WTC11 (cell line): ENCODE data around the gene ZSCAN10. TPM values are rescaled to one million over a fixed set of nuclear protein-coding genes. Genes with fewer than 3 reads are reported as not detected.
A peak's percentile ranks its signal among the peaks of the same experiment; 100 is the strongest.

ENCODE experiments used
- ATAC-seq: fragments of 200-7000 bp; cut with Tn5 transposase; 2 replicates; pipeline ENCODE4 v1.10.0; 2021; ENCODE audit warnings: mild to moderate bottlenecking, moderate library complexity
- CTCF ChIA-PET: fragments of 300-600 bp; sonication (Branson Sonifier 250); formaldehyde crosslinking; loops from one replicate; lab custom pipeline; 2021; ENCODE audit warnings: antibody characterized with exemption; lab: Charles Lee
- POLR2A ChIA-PET: fragments of 350-600 bp; sonication (Branson Sonifier 250); formaldehyde crosslinking; loops from one replicate; lab custom pipeline; 2021; ENCODE audit warnings: antibody characterized with exemption; lab: Charles Lee
- DNase-seq: peaks from one replicate; pipeline ENCODE4 v3.0.0; 2021; ENCODE audit warnings: low spot score
- H3K27ac Mint-ChIP-seq: 2 replicates; pipeline ENCODE4 v1.8.0; 2021; ENCODE audit warnings: mixed read lengths
- H3K27me3 Mint-ChIP-seq: 2 replicates; pipeline ENCODE4 v1.8.0; 2021; ENCODE audit warnings: low read depth, mild to moderate bottlenecking, moderate library complexity, mixed read lengths
- H3K36me3 Mint-ChIP-seq: 2 replicates; pipeline ENCODE4 v1.8.0; 2021; ENCODE audit warnings: mixed read lengths
- H3K4me1 Mint-ChIP-seq: 2 replicates; pipeline ENCODE4 v1.8.0; 2022; ENCODE audit warnings: mixed read lengths
- H3K4me3 Mint-ChIP-seq: 2 replicates; pipeline ENCODE4 v1.8.0; 2021; ENCODE audit warnings: mild to moderate bottlenecking, moderate library complexity, mixed read lengths
- H3K9me3 Mint-ChIP-seq: 2 replicates; pipeline ENCODE4 v1.8.0; 2021; ENCODE audit warnings: mixed read lengths
- ATF2 ChIP-seq: sonication (generic); formaldehyde crosslinking; IDR thresholded peaks from 2 replicates; pipeline ENCODE4 v1.8.1; 2022; ENCODE audit warnings: low read depth, missing genetic modification reagents, borderline replicate concordance
- CBFB ChIP-seq: sonication (generic); formaldehyde crosslinking; IDR thresholded peaks from 2 replicates; pipeline ENCODE4 v1.8.1; 2022; ENCODE audit warnings: mild to moderate bottlenecking, low read depth, missing genetic modification reagents
- CREM ChIP-seq: sonication (generic); formaldehyde crosslinking; IDR thresholded peaks from 2 replicates; pipeline ENCODE4 v1.8.1; 2022; ENCODE audit warnings: mild to moderate bottlenecking, missing genetic modification reagents, moderate library complexity
- FOXK1 ChIP-seq: sonication (generic); formaldehyde crosslinking; IDR thresholded peaks from 2 replicates; pipeline ENCODE4 v1.8.0; 2022; ENCODE audit warnings: mild to moderate bottlenecking, moderate library complexity, missing genetic modification reagents
- FOXP1 ChIP-seq: sonication (generic); formaldehyde crosslinking; IDR thresholded peaks from 2 replicates; pipeline ENCODE4 v1.8.0; 2022; ENCODE audit warnings: missing genetic modification reagents, mild to moderate bottlenecking, moderate library complexity, borderline replicate concordance
- HMGA2 ChIP-seq: fragments of 250-450 bp; sonication (Bioruptor Pico); IDR thresholded peaks from 2 replicates; pipeline ENCODE4 v1.4.0; 2021; ENCODE audit warnings: mild to moderate bottlenecking, moderate library complexity
- MYBL2 ChIP-seq: sonication (generic); formaldehyde crosslinking; IDR thresholded peaks from 2 replicates; pipeline ENCODE4 v1.8.1; 2023; ENCODE audit warnings: mild to moderate bottlenecking, moderate library complexity, missing genetic modification reagents
- NFYB ChIP-seq: sonication (generic); formaldehyde crosslinking; conservative IDR thresholded peaks from 2 replicates; pipeline ENCODE4 v1.8.0; 2022; ENCODE audit warnings: low read depth, missing genetic modification reagents
- RELA ChIP-seq: sonication (generic); formaldehyde crosslinking; IDR thresholded peaks from 2 replicates; pipeline ENCODE4 v1.8.1; 2022; ENCODE audit warnings: missing genetic modification reagents, mild to moderate bottlenecking, borderline replicate concordance
- SMAD4 ChIP-seq: sonication (generic); formaldehyde crosslinking; IDR thresholded peaks from 2 replicates; pipeline ENCODE4 v1.8.0; 2022; ENCODE audit warnings: mild to moderate bottlenecking, missing genetic modification reagents
- ZNF317 ChIP-seq: sonication (generic); formaldehyde crosslinking; IDR thresholded peaks from 2 replicates; pipeline ENCODE4 v1.8.1; 2023; ENCODE audit warnings: low read depth, mild to moderate bottlenecking, moderate library complexity, missing genetic modification reagents, borderline replicate concordance
- ZNF423 ChIP-seq: fragments of 250-450 bp; sonication (Bioruptor Pico); IDR thresholded peaks from 2 replicates; pipeline ENCODE4 v2.1.2; 2022; ENCODE audit warnings: mild to moderate bottlenecking, moderate library complexity
- ZNF425 ChIP-seq: fragments of 250-450 bp; sonication (Bioruptor Pico); conservative IDR thresholded peaks from 2 replicates; pipeline ENCODE4 v1.9.0; 2021; ENCODE audit warnings: mild to moderate bottlenecking
- total RNA-seq: library from RNA; stranded (reverse); gene quantifications from 3 replicates; pipeline ENCODE4 v1.2.3, GENCODE V29; 2021
- TF ChIP-seq, protein P1 (sequence below): fragments of 250-450 bp; sonication (Bioruptor Pico); IDR thresholded peaks from 2 replicates; pipeline ENCODE4 v1.9.0; 2021; ENCODE audit warnings: mild to moderate bottlenecking
- TF ChIP-seq, protein P2 (sequence below): sonication (generic); formaldehyde crosslinking; IDR thresholded peaks from 2 replicates; pipeline ENCODE4 v1.8.1; 2022; ENCODE audit warnings: low read depth, mild to moderate bottlenecking, moderate library complexity, missing genetic modification reagents, borderline replicate concordance
- TF ChIP-seq, protein P3 (sequence below): sonication (generic); formaldehyde crosslinking; IDR thresholded peaks from 2 replicates; pipeline ENCODE4 v1.8.1; 2023; ENCODE audit warnings: mild to moderate bottlenecking, missing genetic modification reagents, moderate library complexity

ZSCAN10 gene
- total RNA-seq, 1 experiment from 2014 or later = 263 TPM

DNA sequence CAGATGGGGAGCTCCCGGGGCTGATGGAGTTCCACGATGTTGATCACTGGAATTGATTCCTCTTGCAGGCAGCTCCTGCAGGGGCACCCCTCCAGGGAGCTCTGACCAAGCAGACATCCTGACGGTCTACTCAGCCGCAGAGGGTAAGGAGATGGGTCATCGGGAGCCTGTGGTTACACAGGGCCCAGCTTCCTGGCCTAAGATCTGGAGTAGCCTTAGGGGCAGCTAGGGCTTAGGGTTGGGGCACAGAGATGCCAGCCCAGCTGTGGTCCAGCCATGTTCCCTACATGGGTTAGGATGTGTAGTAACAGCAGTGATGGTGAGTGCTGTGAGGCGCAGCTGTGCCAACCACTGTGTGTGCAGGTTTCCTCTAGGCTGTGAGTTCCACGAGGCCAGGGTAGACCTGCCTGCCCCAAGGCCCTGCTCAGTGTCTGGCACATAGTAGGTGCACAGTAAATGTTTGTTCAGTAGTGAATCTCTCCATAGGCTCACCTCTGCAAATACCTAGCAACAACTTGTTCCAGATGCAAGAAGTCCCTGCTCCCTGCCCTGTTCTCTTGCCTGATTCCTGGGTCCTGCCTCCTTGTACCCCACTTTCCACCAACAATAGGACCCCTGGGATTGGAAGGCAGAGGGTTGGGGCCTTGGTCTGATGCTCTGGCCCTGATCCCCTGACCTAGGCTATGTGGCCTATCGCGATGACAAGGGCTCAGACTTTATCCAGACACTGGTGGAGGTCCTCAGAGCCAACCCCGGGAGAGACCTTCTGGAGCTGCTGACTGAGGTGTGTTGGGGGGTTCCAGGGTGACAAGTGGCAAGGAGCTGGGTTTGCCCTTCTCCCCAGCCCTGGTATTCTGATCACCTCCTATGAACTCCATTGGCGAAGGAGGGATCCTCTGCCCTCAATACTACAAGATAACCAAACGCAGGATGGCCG, 49.4 kb upstream of the ZSCAN10 start:
- CTCF ChIA-PET = interaction anchor here (1.0 to 4.7 kb wide), 25 partner anchors 12 to 178 kb away, joined by 3 to 75 read pairs (median 7); partner anchors contain the start of genes ZNF213 and ZSCAN10
- DNase-seq (no peak), ATAC-seq (no peak)
- Mint-ChIP-seq H3K4me1 (peaks cover 7% of the 10 kb centered on the region), H3K27me3 (peaks cover 25% of the 10 kb centered on the region), H3K27ac (no peak overlapping the region), H3K9me3 (no peaks in the 10 kb centered on the region), H3K4me3 (peak overlapping the region; percentile 89), H3K36me3 (no peaks in the 10 kb centered on the region)
- TF ChIP-seq ZNF317 (CRISPR knock-in tag) = no peak
- TF ChIP-seq NFYB (CRISPR knock-in tag) = no peak
- TF ChIP-seq, protein P1, sequence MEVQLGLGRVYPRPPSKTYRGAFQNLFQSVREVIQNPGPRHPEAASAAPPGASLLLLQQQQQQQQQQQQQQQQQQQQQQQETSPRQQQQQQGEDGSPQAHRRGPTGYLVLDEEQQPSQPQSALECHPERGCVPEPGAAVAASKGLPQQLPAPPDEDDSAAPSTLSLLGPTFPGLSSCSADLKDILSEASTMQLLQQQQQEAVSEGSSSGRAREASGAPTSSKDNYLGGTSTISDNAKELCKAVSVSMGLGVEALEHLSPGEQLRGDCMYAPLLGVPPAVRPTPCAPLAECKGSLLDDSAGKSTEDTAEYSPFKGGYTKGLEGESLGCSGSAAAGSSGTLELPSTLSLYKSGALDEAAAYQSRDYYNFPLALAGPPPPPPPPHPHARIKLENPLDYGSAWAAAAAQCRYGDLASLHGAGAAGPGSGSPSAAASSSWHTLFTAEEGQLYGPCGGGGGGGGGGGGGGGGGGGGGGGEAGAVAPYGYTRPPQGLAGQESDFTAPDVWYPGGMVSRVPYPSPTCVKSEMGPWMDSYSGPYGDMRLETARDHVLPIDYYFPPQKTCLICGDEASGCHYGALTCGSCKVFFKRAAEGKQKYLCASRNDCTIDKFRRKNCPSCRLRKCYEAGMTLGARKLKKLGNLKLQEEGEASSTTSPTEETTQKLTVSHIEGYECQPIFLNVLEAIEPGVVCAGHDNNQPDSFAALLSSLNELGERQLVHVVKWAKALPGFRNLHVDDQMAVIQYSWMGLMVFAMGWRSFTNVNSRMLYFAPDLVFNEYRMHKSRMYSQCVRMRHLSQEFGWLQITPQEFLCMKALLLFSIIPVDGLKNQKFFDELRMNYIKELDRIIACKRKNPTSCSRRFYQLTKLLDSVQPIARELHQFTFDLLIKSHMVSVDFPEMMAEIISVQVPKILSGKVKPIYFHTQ (CRISPR knock-in tag) = no peak
- POLR2A ChIA-PET = interaction anchor here (0.7 to 5.9 kb wide), 2 partner anchors 14 to 24 kb away, joined by 4 to 46 read pairs; no protein-coding TSS in a partner anchor

DNA sequence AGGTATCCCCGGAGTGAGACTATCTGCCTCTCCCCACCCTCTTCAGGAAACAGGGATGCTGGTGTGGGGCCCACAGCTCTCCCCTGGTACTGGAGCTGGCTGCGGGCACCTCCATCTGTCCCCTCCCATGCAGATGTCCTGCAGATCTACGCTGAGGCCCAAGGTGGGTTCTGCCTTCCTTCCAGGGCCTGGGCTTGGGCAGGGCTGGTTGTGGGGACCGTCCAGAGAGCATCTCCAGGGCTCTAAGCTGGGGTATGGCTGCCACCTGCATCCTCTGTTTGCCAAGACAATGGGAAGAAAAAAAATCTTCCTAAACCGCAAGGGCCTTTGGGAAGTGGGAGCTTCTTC, 48.6 kb upstream of the ZSCAN10 start:
- DNase-seq = no peak
- TF ChIP-seq FOXP1 = no peak
- TF ChIP-seq SMAD4 (CRISPR knock-in tag) = no peak
- no peak for TF ChIP-seq HMGA2 (CRISPR knock-in tag)
- TF ChIP-seq MYBL2 (CRISPR knock-in tag) = no peak
- TF ChIP-seq ZNF425 = no peak
- TF ChIP-seq CREM (CRISPR knock-in tag) = no peak
- TF ChIP-seq CBFB (CRISPR knock-in tag) = no peak
- TF ChIP-seq ZNF423 (CRISPR knock-in tag) = no peak
- TF ChIP-seq, all 79 proteins: peak for 0
- Mint-ChIP-seq H3K9me3 (no peaks in the 10 kb centered on the region), H3K4me1 (peaks cover 7% of the 10 kb centered on the region), H3K27me3 (peaks cover 24% of the 10 kb centered on the region), H3K27ac (no peak overlapping the region), H3K4me3 (no peak overlapping the region), H3K36me3 (no peaks in the 10 kb centered on the region)
- CTCF ChIA-PET = interaction anchor here (1.0 to 1.5 kb wide), 11 partner anchors 11 to 120 kb away, joined by 3 to 16 read pairs (median 4); partner anchors contain the start of gene ZNF213
- no peak for ATAC-seq
- POLR2A ChIA-PET = no interaction called here

GRCh38 chr16:3147046-3147756, 48.1 kb upstream of the ZSCAN10 start:
- CTCF ChIA-PET = interaction anchor here (1.0 to 1.5 kb wide), 10 partner anchors 10 to 119 kb away, joined by 3 to 16 read pairs (median 4); partner anchors contain the start of gene ZNF213
- H3K27me3 Mint-ChIP-seq = peaks cover 21% of the 10 kb centered on the region
- H3K4me3 Mint-ChIP-seq = no peak overlapping the region
- ATAC-seq (no peak), DNase-seq (no peak)
- POLR2A ChIA-PET = no interaction called here
- H3K9me3 Mint-ChIP-seq = no peaks in the 10 kb centered on the region
- H3K27ac Mint-ChIP-seq = no peak overlapping the region
- H3K36me3 Mint-ChIP-seq = peaks cover 4% of the 10 kb centered on the region; the same call in 1 of the 2 replicates
- H3K4me1 Mint-ChIP-seq = peaks cover 7% of the 10 kb centered on the region
- TF ChIP-seq ATF2 (CRISPR knock-in tag) = no peak
- no peak for TF ChIP-seq FOXK1
- TF ChIP-seq HMGA2 (CRISPR knock-in tag) = no peak
- TF ChIP-seq, protein P2, sequence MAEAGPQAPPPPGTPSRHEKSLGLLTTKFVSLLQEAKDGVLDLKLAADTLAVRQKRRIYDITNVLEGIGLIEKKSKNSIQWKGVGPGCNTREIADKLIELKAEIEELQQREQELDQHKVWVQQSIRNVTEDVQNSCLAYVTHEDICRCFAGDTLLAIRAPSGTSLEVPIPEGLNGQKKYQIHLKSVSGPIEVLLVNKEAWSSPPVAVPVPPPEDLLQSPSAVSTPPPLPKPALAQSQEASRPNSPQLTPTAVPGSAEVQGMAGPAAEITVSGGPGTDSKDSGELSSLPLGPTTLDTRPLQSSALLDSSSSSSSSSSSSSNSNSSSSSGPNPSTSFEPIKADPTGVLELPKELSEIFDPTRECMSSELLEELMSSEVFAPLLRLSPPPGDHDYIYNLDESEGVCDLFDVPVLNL = no peak
- TF ChIP-seq, protein P3, sequence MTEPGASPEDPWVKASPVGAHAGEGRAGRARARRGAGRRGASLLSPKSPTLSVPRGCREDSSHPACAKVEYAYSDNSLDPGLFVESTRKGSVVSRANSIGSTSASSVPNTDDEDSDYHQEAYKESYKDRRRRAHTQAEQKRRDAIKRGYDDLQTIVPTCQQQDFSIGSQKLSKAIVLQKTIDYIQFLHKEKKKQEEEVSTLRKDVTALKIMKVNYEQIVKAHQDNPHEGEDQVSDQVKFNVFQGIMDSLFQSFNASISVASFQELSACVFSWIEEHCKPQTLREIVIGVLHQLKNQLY (CRISPR knock-in tag) = no peak
- TF ChIP-seq, protein P1 (CRISPR knock-in tag) = no peak
- no peak for TF ChIP-seq RELA (CRISPR knock-in tag)
